AG08396 (cell line): ENCODE measurements around the gene C9orf43.
"Not testable (repeated sequence)": the region's sequence is repeated elsewhere in the genome, so short reads cannot be mapped to it uniquely, and the experiment has no call there.

Experiments
- DNase-seq: peaks from one replicate; pipeline ENCODE4 v3.0.0; 2012; ENCODE audit warnings: low spot score, mixed read lengths

Gene C9orf43

DNA sequence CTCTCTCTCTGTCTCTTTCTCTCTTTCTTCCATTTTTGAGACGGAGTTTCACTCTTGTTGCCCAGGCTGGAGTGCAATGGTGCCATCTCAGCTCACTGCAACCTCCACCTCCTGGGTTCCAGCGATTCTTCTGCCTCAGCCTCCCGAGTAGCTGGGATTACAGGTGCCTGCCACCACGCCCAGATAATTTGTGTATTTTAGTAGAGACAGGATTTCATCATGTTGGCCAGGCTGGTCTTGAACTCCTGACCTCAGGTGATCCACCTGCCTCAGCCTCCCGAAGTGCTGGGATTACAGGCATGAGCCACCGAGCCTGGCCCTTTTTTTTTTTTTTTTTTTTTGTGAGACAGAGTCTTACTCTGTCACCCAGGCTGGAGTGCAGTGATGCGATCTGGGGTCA is 29.1 kb upstream of the C9orf43 start:
- not testable (repeated sequence) for DNase-seq

DNA sequence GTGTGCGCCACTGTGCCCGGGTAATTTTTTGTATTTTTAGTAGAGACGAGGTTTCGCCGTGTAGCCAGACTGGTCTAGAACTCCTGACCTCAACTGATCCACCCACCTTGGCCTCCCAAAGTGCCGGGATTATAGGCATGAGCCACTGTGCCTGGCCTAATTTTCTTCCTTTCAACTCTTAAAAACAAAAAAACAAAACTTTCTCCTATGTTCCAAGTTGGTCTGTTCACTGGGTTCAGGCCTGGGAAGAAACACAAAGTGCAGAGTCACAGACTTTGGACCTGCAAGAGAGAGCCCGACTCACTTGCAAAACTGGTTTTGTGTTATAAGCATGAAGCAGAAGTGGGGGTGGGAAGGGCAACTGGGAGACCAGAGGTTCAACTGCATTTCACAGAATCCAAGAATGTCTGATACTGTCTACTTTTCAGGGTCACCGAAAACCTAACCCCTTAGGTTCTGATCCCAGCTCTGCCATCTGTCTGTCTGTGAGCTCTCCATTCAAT is 28.6 kb upstream of the C9orf43 start:
- DNase-seq, result no peak

DNA sequence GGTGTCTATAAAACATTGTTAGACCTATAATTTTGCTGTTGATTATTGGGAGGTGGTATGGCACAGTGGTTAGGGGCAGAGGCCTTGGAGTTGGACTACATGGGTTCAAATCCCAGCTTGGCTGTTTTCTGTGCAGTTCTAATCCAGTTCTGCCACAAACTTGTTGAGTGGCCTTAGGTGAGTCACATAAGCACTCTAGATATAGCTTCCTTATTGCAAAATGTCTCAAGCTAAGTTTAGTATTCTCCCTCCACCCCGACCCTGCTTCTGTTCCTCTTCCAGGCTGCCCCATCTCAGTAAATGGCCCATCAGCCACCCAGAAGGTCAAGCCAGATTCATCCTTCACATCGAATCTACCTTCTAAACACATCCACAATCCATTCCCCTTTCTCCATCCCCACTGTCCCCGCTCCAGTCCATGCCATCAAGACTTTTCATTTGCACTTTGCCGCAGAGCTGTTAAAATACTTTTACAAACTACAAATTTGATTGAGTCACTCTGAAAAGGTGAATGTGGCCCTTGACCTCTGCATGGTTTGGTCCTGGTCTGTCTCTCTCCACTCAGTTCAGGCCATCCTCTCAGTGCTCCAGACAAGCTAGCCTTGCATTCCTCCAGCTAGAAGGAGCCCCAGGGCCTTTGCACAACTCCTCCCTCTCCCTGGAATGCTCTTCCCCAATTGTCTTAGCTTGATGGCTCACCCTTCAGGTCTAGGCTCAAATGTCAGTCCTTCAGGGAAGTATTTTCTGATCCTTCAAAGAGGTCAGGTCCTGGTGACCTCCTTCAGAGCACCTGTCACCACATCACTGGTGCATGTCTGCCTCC is 23.8 kb upstream of the C9orf43 start:
- DNase-seq, result peak; percentile 1

DNA sequence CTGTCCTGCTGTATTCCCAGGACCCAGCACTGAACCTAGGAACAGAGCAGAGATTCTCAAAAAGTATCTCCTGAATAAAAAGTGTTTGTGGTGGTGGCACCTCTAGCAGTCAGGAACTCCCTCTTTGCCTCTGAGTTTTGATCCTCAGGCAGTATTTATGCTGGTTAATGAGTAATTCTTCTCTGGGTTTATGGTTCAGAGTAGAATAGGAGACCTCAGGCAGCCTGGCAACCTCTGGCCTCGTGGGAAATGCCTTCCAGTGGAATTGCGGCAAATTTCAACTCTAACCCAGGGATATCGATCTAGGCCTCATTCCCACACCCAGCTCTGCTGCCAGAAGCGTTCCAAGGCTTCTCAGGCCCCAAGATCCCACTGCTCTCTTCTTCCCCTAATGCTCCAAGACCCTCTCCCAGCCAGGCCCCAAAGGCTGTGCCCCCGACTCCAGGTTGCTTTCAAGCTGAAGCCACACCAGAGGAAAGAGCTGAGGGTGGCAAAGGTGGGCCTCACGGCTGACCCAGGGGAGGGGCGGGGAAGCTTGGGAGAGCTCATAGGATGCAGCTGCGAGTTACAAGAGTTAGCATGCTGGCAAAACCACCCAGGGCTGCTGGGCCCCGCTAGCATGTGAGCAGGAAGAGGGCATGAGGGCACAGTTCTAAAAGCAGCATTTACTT is 22.9 kb upstream of the C9orf43 start:
- peak; percentile 1 for DNase-seq

DNA sequence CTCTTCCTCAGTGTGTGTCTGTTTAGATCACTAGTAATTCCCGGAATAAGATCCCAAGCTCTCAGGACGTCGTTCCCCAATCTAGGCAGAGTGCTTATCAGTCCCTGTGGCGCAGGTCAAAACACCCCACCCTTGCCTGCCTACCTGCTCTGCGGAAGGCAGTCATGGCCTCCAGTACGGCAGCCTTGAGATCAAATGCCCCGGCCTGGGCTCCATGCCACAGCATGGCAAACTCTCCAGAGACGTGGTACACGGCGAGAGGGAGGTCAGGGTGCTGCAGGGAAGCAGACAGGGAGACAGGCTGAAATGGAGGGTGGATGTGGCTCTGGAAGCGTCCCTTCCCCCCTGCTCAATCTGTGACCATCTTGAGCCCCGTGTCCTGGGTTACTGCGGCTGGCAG is 21.7 kb upstream of the C9orf43 start:
- DNase-seq, result no peak

DNA sequence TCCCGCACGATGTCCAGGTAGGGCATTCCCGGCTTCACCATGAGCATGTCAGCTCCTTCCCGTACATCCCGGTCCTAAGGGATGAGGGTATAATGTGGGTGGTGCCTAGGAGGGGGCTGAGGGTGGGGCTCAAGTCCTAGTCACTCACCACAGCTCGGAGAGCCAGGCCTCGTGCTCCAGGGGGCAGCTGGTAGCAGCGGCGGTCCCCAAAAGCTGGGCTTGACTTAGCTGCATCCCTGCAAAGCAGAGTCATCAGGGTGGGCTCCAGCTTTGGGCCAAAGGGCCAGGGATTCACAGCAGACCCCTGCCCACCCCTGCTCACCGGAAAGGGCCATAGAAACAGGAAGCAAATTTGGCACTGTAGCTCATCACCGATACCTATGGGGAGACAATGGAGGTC is 21.1 kb upstream of the C9orf43 start:
- DNase-seq, result no peak

DNA sequence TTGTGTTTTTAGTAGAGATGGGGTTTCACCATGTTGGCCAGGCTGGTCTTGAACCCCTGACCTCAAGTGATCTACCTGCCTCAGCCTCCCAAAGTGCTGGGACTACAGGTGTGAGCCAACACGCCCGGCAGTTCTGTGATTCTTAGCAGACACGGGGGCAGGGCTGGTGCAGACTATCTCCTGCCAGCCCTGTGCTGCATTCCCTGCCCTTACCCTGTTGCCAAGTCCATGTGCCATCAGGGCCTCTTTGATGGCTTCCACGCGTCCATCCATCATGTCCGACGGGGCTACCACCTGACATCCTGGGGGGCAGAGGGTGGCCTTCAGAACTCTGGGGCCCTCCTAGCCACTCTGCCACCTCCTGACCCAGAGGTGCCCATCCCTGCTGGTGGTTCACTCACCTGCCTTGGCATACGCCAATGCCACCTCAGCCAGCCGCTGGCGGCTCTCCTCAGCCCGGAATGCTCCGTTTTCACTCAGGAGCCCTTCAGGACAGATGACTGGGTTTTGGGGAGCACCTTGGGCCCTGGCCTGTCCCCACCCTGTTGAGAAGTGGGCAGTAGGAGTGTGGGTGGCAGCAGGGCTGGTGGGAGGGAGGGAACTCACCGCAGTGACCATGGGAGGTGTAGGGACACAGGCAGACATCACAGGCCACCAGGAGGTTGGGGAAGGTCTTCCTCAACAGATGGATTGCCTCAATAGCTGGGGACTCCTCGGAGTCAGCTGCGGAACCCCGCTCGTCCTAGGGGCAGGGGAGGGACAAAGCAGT is 20.2 kb upstream of the C9orf43 start:
- DNase-seq, result no peak

DNA sequence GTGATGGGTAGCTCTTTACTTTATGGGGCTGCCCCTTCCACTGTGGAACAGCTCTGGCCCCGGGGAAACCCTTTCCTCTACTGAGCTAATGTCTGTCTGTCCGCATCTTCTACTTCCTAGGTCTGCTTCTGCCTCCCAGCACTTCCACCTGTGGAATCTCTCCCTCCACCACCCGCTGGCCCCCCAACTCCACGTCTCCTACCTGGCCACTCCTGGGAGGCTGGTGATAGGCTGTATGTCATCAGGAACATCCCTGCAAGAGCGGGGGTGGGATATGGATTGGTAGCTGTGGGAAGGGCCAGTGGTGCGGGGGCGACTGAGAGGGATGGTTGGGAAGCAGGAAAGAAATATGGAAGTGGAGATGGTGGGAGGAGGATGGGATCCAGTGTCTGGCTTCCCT is 18.6 kb upstream of the C9orf43 start:
- no peak for DNase-seq

DNA sequence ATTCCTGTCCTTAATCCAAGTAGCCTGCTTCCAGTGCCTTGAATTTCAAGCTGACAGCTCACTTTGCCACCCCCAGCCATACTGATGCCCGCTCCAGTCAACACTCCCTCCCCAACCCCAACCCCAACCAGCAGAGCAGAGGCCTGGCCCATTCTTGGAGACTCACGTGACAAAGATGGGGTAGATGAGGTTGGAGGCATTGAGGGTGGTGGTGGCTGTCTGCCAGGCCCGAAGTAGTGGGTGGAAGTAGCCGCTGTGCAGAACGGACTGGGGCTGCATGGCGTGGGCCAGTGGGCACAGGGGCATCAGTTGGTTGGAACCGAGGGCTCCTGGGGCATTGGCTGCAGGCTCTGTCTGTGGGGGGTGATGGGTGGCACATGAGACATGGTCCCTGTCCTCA is 17.3 kb upstream of the C9orf43 start:
- DNase-seq, result no peak

DNA sequence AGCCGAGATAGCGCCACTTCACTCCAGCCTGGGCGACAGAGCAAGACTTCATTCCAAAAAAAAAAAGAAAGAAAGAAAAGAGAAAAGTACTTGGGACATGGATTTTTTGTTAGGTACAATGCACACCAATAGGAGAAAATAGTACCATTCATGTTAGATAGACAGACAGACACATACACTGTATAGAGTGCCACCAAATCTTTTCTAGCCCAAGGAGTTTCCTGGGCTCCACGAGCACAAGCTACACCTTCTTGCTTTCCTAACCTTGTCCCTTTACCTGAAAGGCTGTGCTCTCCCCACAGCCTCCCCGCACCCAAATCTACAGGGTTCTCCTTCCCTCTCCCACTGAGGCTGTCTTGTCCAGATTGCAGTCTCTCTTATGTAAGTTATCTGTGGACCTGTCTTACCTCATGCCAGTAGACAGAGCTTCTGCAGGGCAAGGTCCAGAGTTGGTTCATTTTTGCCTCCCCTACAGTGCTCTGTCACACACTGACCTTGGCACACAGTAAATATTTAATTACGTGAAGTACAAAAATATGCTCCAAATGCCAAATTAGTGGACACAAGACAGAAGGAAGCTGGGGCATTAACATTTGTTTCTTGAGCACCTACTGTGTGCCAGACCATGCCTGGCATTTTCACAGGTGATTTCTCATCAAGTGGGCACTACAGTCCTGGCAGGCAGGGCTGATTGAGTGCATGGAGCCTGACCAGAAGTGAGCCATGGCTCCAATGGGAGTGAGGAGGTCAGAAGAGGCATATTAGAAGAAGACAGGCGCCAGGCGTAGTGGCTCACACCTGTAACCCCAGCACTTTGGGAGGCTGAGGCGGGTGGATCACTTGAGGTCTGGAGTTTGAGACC is 15.3 kb upstream of the C9orf43 start:
- no peak for DNase-seq

DNA sequence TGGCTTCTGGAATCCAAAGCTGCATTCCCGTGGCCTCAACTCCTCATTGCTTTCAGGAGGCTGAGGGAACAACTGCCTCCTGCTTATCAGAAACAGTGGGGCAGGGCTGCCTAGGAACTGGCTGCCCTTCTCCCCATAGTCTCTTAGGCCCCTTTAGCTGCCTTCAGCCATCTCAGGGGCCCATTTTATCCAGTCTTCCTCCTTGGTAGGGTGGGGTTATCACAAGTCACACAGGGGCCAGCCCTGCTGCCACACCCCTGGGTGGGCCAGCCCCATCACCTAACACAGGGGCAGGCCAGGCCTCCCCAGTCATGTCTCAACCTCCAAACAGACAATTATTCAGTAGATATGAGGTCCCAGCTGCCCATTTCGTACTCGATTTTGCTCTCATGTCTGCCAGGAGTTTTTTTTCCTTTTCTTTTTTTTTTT is 13.3 kb upstream of the C9orf43 start:
- no peak for DNase-seq

DNA sequence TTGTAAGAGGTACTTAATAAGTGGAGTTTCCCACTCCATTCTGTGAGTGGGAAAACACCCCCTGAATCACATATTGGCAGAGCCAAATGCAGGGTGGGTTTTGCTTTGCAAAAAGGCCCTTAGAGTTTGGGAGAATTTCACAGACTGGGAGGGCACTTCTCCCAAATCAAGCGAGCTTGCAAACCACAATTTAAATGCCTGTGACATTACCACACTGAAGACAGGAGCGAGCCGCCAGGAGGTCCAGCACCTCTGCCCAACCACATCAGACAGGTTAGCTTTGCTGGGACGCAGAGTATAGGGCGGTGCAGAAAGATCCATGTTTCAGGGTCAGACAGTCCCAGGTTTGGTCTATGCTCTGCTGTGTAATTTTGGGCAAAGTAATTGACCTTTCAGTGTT is 11.8 kb upstream of the C9orf43 start:
- no peak for DNase-seq

DNA sequence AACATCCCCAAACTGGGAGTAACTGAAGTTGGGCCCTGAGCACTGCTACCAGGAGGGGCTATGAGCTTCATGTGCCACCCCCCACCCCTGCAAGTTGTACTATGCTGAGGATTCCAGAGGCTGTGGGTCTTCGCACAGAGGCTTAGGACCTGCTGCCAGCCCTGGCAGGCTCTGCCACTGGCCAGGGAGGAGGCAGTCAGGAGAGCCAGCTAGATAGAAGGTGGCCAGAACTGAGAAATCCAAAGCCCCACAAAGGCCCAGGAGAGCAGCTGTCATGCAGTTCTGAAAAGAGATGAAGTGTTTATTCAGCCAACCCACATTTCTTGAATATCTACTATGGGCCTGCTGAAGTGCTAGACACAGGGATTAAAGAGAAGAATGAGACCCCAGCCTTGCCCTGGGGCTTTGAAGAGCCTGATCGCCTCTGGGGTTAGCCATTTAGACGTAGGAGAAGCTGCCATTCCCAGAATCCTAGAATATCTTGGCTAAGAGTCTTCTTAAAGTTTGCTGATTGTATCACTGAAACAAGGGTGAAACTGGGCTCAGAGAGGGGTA is 10.8 kb upstream of the C9orf43 start:
- no peak for DNase-seq

DNA sequence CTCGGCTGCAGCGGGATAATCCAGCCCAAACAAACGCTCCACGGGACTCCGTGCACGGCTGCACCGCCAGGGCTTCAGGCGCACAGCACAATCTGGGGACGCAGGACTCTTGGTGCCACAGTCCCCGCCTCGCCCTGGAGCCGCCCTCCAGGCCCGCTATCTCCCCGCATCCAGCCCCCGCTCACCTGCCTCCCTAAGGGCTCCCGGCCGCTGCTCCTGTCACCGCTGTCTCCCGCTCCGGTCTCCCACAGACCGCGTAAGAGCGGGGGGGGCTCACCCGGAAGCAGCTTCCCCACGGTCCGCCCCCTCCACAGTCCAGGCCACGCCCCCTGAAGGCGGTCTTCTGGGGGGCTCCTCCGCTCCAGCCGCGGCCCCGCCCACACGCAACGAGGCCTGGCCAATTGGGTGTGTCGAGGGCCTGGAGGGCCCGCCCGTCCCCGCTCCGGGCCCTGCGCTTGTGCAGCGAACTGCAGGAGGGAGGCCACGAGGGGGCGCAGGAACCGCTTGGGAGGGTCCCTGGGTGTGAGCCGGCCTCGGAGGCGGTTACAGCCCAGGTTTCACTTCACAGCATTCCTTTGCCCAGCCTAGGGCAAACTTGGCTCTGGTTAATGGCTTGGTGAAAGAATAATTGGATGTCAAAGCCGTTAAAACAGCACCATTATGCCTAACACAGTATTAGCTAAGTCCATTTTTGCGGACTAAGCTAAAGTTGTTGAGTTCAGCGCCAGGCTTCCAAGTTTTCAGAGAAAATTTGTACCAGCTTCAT is 9.3 kb upstream of the C9orf43 start, which contains the start of gene ALAD:
TSS of gene ALAD (minus strand) at position 258 of the 766 bp plus-strand sequence. CDS start 7,725 bp downstream, outside the sequence.
- peak; percentile 99 for DNase-seq

DNA sequence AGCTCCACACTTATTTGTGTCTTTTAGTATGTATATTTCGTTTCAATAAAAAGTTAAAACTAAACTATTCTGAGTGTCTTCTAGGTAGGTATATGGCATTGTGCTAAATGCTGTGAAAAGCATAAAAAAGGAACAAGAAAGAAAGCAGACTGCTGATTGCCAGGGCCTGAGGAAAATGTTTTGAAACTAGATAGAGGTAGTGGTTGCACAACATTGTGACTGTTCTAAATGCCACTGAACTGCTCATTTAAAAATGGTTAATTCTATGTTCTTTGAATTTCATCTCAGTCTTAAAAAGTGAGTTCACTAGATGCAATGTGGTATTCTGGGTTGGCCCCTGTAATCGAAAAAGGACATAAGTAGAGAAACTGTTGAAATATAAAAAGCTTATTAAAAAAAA is 6.9 kb upstream of the C9orf43 start:
- DNase-seq, result no peak

DNA sequence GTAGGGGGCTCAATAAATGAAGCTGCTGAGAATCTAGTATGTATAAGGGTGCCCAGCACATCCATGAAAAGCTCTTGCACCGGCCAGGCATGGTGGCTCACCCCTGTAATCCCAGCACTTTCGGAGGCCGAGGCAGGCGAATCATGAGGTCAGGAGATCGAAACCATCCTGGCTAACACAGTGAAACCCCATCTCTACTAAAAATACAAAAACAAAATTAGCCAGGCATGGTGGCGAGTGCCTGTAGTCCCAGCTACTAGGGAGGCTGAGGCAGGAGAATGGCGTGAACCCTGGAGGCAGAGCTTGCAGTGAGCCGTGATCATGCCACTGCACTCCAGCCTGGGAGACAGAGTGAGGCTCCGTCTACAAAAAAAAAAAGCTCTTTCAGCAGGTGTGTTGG is 4.2 kb upstream of the C9orf43 start:
- not testable (repeated sequence) for DNase-seq

DNA sequence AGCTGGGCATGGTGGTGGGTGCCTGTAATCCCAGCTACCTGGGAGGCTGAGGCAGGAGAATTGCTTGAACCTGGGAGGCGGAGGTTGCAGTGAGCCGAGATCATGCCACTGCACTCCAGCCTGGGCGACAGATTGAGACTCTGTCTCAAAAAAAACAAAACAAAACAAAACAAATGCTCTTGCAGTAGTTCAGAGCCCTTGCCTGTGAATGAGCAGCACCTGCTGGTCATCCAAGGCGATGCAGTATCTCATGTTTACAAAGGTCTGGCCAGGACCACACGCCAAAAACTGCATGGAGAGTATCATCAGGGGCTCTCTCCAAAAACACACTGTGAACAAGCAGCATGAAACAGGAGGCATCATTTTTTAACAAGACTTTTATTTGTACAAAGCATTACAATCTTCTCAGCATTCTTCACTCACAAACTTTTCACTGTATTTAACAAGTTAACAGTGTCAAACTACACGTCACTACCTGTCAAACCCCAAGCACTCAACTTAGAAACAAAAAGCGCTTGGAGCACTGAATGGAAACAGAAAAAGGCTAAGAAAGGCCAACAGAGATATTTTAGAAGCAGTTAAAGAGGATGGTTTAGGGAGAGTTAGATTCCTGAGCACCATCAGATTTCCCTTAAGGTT is 3.6 kb upstream of the C9orf43 start:
- peak; percentile 71 for DNase-seq

DNA sequence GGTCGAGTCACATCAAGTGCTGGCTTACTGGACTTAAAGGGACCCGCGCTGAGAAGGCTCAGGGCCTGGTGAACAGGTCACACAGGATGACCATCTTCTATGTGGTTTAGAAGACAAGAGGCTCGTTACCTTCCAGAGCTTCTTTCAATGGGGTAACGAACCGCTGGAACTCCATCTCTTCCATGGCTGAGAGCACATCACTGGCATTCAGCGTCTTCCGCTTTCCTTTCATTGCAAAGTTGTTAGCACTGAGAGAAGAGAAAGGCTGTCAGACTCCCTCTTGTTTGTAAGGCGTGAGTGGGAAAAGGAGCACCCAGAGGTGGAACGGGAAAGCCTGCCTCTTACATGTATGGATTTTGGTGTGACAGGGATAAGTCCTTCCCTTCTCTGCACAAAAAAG is 1.1 kb upstream of the C9orf43 start:
- no peak for DNase-seq

DNA sequence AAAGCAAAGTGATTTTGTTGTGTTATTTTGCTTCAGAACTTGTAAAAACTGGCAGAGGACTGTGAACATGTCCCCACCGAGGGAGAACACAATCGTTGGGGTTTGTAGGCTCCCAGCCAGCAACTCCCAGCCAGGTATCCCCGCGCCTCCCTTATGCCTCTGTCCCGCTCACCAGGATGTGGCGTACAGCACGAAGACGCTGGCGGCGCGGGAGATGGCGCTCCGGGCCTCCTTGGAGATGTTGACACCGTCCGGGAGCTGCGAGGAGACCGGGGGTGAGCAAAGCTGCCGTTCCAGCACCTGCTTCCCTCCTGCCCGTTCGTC is 702 bp upstream of the C9orf43 start:
- no peak for DNase-seq

DNA sequence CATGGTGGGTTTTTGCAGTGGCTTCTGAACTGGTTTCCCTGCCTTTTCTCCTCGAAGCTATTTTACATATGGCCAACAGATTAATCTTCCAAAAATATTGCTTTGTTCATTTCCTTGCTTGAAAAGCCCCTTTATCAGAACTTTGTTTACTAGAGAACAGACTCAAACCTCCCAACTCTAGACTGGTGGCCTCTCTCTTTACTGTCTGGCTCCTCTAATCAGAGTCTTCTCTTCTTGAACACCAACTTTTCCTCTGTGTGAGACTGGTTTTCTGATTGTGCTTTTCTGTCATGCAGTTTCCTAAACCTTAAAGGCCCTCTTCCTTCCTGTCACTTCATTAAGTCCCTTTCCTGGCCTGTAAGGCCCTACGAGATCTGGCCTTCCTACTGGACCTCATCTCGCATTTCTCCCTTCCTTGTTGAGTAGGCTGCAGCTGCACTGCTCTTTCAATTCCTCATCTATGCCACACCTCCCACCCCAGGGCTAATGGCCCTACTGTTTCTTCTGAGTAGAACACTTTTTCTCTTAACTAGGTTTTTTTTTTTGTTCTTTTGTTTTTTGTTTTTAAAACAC is 5.7 kb downstream of the C9orf43 start:
- no peak for DNase-seq
